ENCODE data around the gene KIAA1549. TPM values are rescaled to one million over a fixed set of nuclear protein-coding genes. Genes with fewer than 3 reads are reported as not detected.

KIAA1549 gene
- polyA plus RNA-seq, 1 donor (not counting 4 experiments of a cell fraction or from before 2014, with no cell fraction given) = 1.1 TPM

GRCh38 chr7:138975343-138976104, 5.7 kb downstream of the KIAA1549 start:
- H3K4me2 ChIP-seq (ENCODE audit: control insufficient read depth, extremely low read depth, insufficient read depth, low read depth, low read length) = no peak overlapping the region
- no peak for TF ChIP-seq EZH2 (IDR thresholded peaks at IDR 0.05; ENCODE audit: low read length)
- TF ChIP-seq CTCF (optimal IDR thresholded peaks at IDR 0.05 in 1 of 3, IDR thresholded peaks at IDR 0.05 in 1 of 3, conservative IDR thresholded peaks at IDR 0.05 in 1 of 3; ENCODE audit: extremely low read depth in 1 of 3, insufficient read depth in 2 of 3, low read length in 3 of 3) = no peak
- dilution Hi-C loops (cut with MboI; ENCODE audit: extremely low pct_ligation_motif_present, low sequenced_read_pairs) = no loop called here
- H3K9me1 ChIP-seq (ENCODE audit: control insufficient read depth, extremely low read depth, insufficient read depth, low read length) = no peaks in the 10 kb centered on the region
- no peaks in the 10 kb centered on the region for H3K79me2 ChIP-seq (ENCODE audit: control insufficient read depth, insufficient read depth, low read length)
- H4K20me1 ChIP-seq (ENCODE audit: control insufficient read depth, extremely low read depth, insufficient read depth, low read length) = no peaks in the 10 kb centered on the region
- no peak overlapping the region for H3K9ac ChIP-seq (ENCODE audit: control insufficient read depth, extremely low read depth, insufficient read depth, low read length)
- no peak overlapping the region for H3K27ac ChIP-seq (ENCODE audit: control insufficient read depth, insufficient read depth, low read length)
- peaks cover 7% of the 10 kb centered on the region for H3K4me1 ChIP-seq (ENCODE audit: control insufficient read depth, extremely low read depth, insufficient read depth, low read length)
- peaks cover 2% of the 10 kb centered on the region for H3K27me3 ChIP-seq (ENCODE audit: control insufficient read depth, extremely low read depth, insufficient read depth, low read length)
- H2AFZ ChIP-seq (ENCODE audit: control insufficient read depth, low read length) = no peak overlapping the region
- FAIRE-seq (no peak), DNase-seq (ENCODE audit: low read depth, low spot score) (no peak)
- H3K9me3 ChIP-seq (ENCODE audit: control insufficient read depth, low read depth, low read length) = no peaks in the 10 kb centered on the region
- no peaks in the 10 kb centered on the region for H3K36me3 ChIP-seq (ENCODE audit: control insufficient read depth in 2 of 2, extremely low read depth in 1 of 2, insufficient read depth in 2 of 2, low read length in 2 of 2)
- H3K4me3 ChIP-seq (ENCODE audit: control insufficient read depth in 2 of 3, extremely low read depth in 1 of 3, insufficient read depth in 2 of 3, low read depth in 1 of 3, low read length in 3 of 3) = no peak overlapping the region

GRCh38 chr7:138974675-138975292, 6.4 kb downstream of the KIAA1549 start:
- Histone ChIP-seq H3K4me3 (ENCODE audit: control insufficient read depth in 2 of 3, extremely low read depth in 1 of 3, insufficient read depth in 2 of 3, low read depth in 1 of 3, low read length in 3 of 3) (no peak overlapping the region), H3K27me3 (ENCODE audit: control insufficient read depth, extremely low read depth, insufficient read depth, low read length) (no peaks in the 10 kb centered on the region), H3K36me3 (ENCODE audit: control insufficient read depth in 2 of 2, extremely low read depth in 1 of 2, insufficient read depth in 2 of 2, low read length in 2 of 2) (no peaks in the 10 kb centered on the region), H3K27ac (ENCODE audit: control insufficient read depth, insufficient read depth, low read length) (no peak overlapping the region), H3K4me2 (ENCODE audit: control insufficient read depth, extremely low read depth, insufficient read depth, low read depth, low read length) (no peak overlapping the region), H3K79me2 (ENCODE audit: control insufficient read depth, insufficient read depth, low read length) (no peaks in the 10 kb centered on the region), H3K9me1 (ENCODE audit: control insufficient read depth, extremely low read depth, insufficient read depth, low read length) (no peaks in the 10 kb centered on the region), H3K9me3 (ENCODE audit: control insufficient read depth, low read depth, low read length) (no peaks in the 10 kb centered on the region), H3K4me1 (ENCODE audit: control insufficient read depth, extremely low read depth, insufficient read depth, low read length) (no peaks in the 10 kb centered on the region), H2AFZ (ENCODE audit: control insufficient read depth, low read length) (no peak overlapping the region), H3K9ac (ENCODE audit: control insufficient read depth, extremely low read depth, insufficient read depth, low read length) (no peak overlapping the region), H4K20me1 (ENCODE audit: control insufficient read depth, extremely low read depth, insufficient read depth, low read length) (no peaks in the 10 kb centered on the region)
- dilution Hi-C loops (cut with MboI; ENCODE audit: extremely low pct_ligation_motif_present, low sequenced_read_pairs) = no loop called here
- DNase-seq (ENCODE audit: low read depth, low spot score) (no peak), FAIRE-seq (no peak)
- no peak for TF ChIP-seq CTCF (optimal IDR thresholded peaks at IDR 0.05 in 1 of 3, IDR thresholded peaks at IDR 0.05 in 1 of 3, conservative IDR thresholded peaks at IDR 0.05 in 1 of 3; ENCODE audit: extremely low read depth in 1 of 3, insufficient read depth in 2 of 3, low read length in 3 of 3)
- TF ChIP-seq EZH2 (IDR thresholded peaks at IDR 0.05; ENCODE audit: low read length) = no peak

Data from keratinocyte (primary cell).